Renal cortical epithelial cell (primary cell): ENCODE data around the gene AKT1S1. TPM values are rescaled to one million over a fixed set of nuclear protein-coding genes. Genes with fewer than 3 reads are reported as not detected.

ENCODE experiments used
- DNase-seq: peaks from one replicate; pipeline ENCODE4 v3.0.0-alpha.2; 2011; ENCODE audit warnings: low read depth
- total RNA-seq: library from RNA; depleted of rRNA; stranded (reverse); fragments of >200 nt; gene quantifications from 2 replicates; pipeline ENCODE4 v1.2.3, GENCODE V29; 2014

AKT1S1 gene
- total RNA-seq, 1 donor from 2014 or later: 10.8 TPM

DNA sequence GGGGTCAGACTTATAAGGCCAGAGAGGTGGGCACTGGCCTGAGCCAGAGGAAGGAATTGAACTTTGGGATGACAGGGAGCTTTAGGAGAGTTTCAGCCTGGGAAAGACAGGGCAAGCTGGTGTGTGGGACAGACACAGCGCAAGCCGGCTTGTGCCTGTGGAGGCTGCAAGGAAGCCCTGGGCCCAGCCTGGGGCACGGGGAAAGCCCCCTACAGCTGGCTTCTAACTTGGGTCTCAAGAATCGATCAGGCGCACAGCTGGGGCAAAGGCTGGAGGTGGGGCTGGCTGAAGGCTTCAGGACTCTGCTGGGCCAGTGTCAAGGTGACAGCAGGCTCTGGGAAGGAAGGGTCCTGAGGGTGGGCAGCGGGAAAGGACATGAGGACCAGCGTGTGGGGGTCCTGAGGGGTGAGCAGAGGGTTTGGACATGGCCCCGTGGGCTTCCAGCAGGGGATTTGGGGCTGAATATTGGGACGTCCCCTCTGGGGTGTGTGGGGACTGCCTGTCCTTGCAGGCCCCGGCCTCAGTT is 23.2 kb downstream of the AKT1S1 start:
- no peak for DNase-seq

DNA sequence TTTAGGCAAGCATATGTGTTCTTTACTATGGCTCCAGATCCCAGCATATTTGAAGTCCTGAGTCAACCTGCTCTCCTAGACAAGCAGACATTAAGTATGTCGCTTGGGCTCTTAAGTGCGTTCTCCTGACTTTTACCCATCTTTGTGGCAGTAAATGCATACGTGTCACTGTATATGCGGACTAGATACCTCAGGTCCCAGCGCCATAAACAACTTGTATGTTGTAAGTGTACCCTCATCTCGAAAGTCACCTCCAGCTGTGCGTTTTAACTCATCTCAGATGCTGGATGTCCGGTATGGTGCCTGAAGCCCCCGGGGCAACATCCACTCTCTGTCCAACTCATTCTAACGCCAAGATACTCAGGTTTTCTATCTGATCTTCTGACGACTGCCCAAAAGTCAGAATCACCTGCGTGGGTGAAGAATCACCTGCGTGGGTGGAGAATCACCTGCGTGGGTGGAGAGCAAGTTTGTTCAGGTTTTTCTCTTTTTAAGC is 24.5 kb downstream of the AKT1S1 start:
- DNase-seq: no peak

DNA sequence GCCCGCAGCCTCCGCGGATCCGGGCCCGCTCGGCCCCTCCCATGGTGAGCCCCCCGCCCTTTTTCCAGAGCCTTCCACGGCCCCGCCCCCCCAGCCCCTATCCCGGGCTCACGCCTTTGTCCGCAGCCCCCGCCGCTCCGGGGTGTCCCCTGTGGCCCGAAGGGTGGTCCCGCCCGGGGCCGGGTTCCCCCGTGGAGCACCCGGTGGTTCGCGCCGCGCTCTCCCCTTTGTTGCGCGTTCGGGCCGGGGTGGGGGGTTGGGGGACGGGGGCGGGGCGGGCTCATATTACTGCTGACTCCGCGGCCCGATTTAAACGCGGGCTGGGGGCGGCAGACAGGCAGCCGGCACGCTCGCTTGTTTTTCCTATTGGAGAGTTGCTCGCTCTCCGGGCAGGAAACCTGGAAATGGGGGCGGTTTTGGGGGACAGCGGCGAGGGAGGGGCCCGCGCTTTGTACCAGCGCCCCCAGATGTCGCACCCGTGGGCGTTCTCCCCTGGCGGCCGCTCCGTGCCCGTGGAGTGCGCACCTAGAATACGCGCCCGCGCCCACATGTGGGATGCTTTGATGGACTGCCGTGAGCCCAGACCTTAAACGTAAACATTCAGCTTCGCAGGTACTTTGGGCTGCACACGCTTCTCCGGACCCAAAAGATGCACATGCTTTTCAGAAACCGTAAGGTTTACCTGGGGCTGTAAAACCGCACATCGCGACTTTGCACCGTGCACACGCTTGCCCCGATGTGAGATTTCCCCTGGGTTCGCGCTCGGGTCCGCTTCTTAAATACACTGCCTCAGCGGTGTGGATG is 25.5 kb downstream of the AKT1S1 start:
- no peak for DNase-seq

- peak; percentile 78 for DNase-seq
Observed at GRCh38 chr19:49850487-49851342, 26.4 kb downstream of the AKT1S1 start, which contains the start of gene PTOV1. Gene PTOV1 (plus strand): TSS chr19:49851159.

GRCh38 chr19:49850221-49850486 is 27.0 kb downstream of the AKT1S1 start:
- no peak for DNase-seq

- no peak for DNase-seq
Observed at GRCh38 chr19:49849433-49850220, 27.5 kb downstream of the AKT1S1 start.

GRCh38 chr19:49848938-49849337 is 28.2 kb downstream of the AKT1S1 start:
- peak; percentile 16 for DNase-seq

DNA sequence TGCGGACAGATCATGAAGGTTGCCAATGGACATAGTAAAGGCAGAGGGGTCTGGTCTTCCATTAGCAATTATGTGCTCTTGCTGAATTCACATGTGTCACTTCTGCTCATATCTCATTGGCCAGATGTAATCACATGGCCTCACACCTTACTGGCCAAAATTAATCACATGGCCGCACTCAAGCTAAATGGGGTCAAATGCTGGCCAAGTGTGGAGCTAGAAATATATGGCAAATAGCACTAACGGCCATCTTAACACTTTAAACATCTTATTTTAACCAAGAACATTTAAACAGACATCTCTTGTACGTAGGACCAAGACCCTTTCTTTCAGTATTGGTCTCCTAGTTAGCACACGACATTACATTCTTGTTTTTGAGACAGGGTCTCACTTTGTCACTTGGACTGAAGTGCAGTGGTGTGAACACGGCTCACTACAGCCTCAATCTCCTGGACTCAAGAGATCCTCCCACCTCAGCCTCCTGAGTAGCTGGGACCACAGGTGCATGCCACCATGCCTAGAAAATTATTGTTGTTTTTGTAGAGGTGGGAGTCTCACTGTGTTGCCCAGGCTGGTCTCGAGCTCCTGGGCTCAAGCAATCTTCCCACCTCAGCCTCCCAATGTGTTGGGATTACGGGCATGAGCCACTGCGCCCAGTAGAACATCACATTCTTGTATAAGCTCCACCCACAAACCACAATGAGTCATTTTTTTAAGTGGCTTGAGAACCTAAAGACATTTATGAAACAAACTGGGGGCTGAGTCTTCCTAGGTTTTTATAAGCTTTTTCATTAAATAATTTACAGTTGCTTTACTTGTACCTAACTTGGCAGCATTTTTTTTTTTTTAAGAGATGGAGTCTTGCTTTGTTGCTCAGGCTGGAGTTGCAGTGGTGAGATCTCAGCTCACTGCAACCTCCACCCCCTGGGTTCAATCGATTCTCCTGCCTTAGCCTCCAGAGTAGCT is 29.1 kb downstream of the AKT1S1 start:
- DNase-seq: peak; percentile 94

GRCh38 chr19:49846408-49846807 is 30.7 kb downstream of the AKT1S1 start:
- no peak for DNase-seq

DNA sequence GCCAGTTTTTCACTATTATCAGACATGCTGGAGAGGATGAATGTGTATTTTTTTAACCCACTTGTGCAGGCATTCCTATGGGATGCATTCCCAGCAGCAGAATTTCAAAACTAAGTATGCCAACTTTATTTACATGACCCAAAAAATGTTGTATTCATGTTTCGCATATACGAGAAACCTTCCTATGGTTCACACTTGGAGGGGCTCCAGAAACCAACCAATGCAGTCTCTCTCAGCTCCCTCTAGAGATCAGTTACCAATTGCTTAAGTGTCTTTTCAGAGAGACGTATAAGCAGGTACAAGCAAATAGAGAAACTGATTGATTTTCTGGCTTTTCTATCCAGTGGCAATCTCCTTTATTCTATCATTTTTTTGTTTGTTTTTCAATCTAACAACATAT is 31.7 kb downstream of the AKT1S1 start:
- DNase-seq: no peak

- peak; percentile 65 for DNase-seq
Observed at GRCh38 chr19:49844138-49845095, 32.7 kb downstream of the AKT1S1 start.

DNA sequence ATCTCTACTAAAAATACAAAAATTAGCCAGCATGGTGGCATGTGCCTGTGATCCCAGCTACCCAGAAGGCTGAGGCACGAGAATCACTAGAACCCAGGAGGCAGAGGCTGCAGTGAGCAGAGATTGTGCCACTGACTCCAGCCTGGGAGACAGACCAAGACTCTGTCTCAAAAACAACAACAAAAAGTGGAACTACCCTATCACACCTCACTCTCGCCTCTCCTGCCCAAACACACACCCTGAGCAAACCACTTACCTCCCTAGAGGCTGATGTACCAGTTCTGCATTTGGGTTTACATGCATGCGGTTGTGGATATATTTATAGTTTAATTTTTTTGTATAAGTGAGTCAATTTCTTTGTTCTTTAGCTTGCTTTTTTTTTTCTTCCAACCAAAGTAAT is 33.9 kb downstream of the AKT1S1 start:
- DNase-seq: no peak

DNA sequence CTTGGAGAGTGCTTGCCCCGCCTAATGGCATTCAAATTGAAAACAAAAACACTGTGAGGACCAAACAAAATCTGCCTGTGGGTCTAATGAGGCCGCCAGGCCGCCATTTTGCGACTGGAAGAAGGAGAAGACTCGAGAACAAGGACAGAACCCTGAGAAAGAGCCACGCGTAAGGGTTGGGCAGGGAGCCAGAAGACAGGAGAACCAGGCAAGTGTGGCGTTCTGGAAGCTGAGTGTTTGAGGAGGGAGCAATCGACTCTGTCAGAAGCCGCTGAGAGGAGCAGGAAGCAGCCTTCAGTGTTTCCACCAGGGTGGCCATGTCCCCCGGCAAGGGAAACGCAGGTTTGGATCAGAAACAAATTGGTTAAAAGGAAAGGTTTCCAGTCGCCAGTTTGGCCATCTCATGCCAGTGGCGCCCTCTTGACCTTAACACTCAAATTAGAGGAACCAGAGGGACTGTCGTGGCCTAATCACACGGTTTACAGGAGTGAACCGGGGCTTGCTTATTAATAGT is 36.4 kb downstream of the AKT1S1 start:
- no peak for DNase-seq

GRCh38 chr19:49840321-49840720 is 36.8 kb downstream of the AKT1S1 start:
- DNase-seq: no peak

- no peak for DNase-seq
Observed at GRCh38 chr19:49839713-49840112, 37.4 kb downstream of the AKT1S1 start.

DNA sequence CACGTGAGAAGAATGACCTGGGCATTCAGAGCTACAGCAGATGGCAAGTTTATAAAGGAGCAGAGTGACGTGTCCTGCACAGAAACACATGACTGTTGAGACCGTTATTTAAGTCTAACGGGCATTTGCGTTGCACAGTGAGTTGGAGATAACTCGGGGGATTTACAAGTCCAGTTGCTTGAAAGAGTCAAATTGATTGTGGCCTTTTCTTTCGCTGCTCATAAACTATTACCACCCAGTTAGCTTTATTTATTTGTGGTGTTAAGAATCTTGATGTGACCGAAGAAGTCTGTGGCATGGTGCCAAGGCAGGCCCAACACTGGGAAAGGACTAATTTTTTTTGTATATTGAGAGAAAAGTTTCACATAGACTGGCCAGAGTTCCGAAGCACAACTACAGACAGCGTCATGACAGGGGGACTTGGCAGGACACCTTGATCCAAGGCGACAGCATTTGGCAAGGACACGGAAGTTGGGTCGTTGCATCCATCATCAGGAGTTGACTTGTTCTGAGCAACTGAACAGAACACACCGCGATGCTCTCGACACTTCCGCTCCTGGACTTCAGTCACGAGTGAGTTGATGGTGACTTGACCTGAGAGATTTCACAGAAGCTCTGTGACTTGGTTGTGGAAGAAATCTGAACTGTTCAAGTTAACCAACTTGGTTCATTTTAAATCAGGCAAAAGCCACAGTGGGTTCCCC is 38.1 kb downstream of the AKT1S1 start:
- no peak for DNase-seq

GRCh38 chr19:49837425-49837824 is 39.7 kb downstream of the AKT1S1 start:
- no peak for DNase-seq

GRCh38 chr19:49837009-49837310 is 40.2 kb downstream of the AKT1S1 start:
- DNase-seq: no peak
